Measurements from ENCODE around the gene STPG1. TPM values are rescaled to one million over a fixed set of nuclear protein-coding genes. Genes with fewer than 3 reads are reported as not detected.

STPG1 gene
- total RNA-seq, 1 donor from 2014 or later = 9.2 TPM

GRCh38 chr1:24425922-24426321 is 12.3 kb upstream of the STPG1 start:
- no peaks in the 10 kb centered on the region for H3K4me1 ChIP-seq (ENCODE audit: insufficient read depth, low read length)
- H2AFZ ChIP-seq (ENCODE audit: low read depth, low read length) = no peak overlapping the region
- peaks cover 26% of the 10 kb centered on the region for H3K36me3 Mint-ChIP-seq (ENCODE audit: low read depth, unreplicated experiment)
- TF ChIP-seq, protein P1, sequence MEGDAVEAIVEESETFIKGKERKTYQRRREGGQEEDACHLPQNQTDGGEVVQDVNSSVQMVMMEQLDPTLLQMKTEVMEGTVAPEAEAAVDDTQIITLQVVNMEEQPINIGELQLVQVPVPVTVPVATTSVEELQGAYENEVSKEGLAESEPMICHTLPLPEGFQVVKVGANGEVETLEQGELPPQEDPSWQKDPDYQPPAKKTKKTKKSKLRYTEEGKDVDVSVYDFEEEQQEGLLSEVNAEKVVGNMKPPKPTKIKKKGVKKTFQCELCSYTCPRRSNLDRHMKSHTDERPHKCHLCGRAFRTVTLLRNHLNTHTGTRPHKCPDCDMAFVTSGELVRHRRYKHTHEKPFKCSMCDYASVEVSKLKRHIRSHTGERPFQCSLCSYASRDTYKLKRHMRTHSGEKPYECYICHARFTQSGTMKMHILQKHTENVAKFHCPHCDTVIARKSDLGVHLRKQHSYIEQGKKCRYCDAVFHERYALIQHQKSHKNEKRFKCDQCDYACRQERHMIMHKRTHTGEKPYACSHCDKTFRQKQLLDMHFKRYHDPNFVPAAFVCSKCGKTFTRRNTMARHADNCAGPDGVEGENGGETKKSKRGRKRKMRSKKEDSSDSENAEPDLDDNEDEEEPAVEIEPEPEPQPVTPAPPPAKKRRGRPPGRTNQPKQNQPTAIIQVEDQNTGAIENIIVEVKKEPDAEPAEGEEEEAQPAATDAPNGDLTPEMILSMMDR (IDR thresholded peaks at IDR 0.05; ENCODE audit: insufficient read depth, low read depth, low read length) = no peak
- no peak for TF ChIP-seq EZH2 (IDR thresholded peaks at IDR 0.05; ENCODE audit: insufficient read depth, low read length)
- no peaks in the 10 kb centered on the region for H3K27me3 ChIP-seq (ENCODE audit: insufficient read depth, low read length)
- H3K79me2 ChIP-seq (ENCODE audit: insufficient read depth, low read length) = no peaks in the 10 kb centered on the region
- H3K9me3 Mint-ChIP-seq (ENCODE audit: unreplicated experiment) = no peaks in the 10 kb centered on the region
- no peak overlapping the region for H3K4me2 ChIP-seq (ENCODE audit: low read length)
- peaks cover 9% of the 10 kb centered on the region for H3K4me1 Mint-ChIP-seq (ENCODE audit: low read depth, unreplicated experiment)
- no peaks in the 10 kb centered on the region for H4K20me1 ChIP-seq (ENCODE audit: insufficient read depth, low read length)
- FAIRE-seq = no peak
- H3K27ac ChIP-seq (ENCODE audit: low read depth, low read length) = no peak overlapping the region
- H3K4me3 ChIP-seq (ENCODE audit: insufficient read depth, low read depth, low read length) = no peak overlapping the region
- no peak for DNase-seq (ENCODE audit: low read depth)
- H3K27ac Mint-ChIP-seq (ENCODE audit: unreplicated experiment) = no peak overlapping the region
- peaks cover 6% of the 10 kb centered on the region for H3K36me3 ChIP-seq (ENCODE audit: insufficient read depth, low read length)
- H3K27me3 Mint-ChIP-seq (ENCODE audit: low read depth, unreplicated experiment) = no peaks in the 10 kb centered on the region
- no peak overlapping the region for H3K4me3 Mint-ChIP-seq (ENCODE audit: unreplicated experiment)
- H3K9me3 ChIP-seq (ENCODE audit: insufficient read depth, low read depth, low read length) = no peaks in the 10 kb centered on the region
- H3K9ac ChIP-seq (ENCODE audit: low read length) = no peak overlapping the region

- TF ChIP-seq, protein P1 (IDR thresholded peaks at IDR 0.05; ENCODE audit: insufficient read depth, low read depth, low read length) = no peak
- TF ChIP-seq EZH2 (IDR thresholded peaks at IDR 0.05; ENCODE audit: insufficient read depth, low read length) = no peak
- H4K20me1 ChIP-seq (ENCODE audit: insufficient read depth, low read length) = no peaks in the 10 kb centered on the region
- Mint-ChIP-seq H3K27ac (ENCODE audit: unreplicated experiment) (no peak overlapping the region), H3K27me3 (ENCODE audit: low read depth, unreplicated experiment) (no peaks in the 10 kb centered on the region), H3K4me1 (ENCODE audit: low read depth, unreplicated experiment) (peaks cover 9% of the 10 kb centered on the region), H3K9me3 (ENCODE audit: unreplicated experiment) (no peaks in the 10 kb centered on the region), H3K4me3 (ENCODE audit: unreplicated experiment) (no peak overlapping the region), H3K36me3 (ENCODE audit: low read depth, unreplicated experiment) (peaks cover 26% of the 10 kb centered on the region)
- no peak overlapping the region for H3K27ac ChIP-seq (ENCODE audit: low read depth, low read length)
- peaks cover 6% of the 10 kb centered on the region for H3K36me3 ChIP-seq (ENCODE audit: insufficient read depth, low read length)
- H3K4me3 ChIP-seq (ENCODE audit: insufficient read depth, low read depth, low read length) = no peak overlapping the region
- no peak for DNase-seq (ENCODE audit: low read depth)
- H3K4me2 ChIP-seq (ENCODE audit: low read length) = no peak overlapping the region
- no peaks in the 10 kb centered on the region for H3K27me3 ChIP-seq (ENCODE audit: insufficient read depth, low read length)
- no peaks in the 10 kb centered on the region for H3K4me1 ChIP-seq (ENCODE audit: insufficient read depth, low read length)
- FAIRE-seq = no peak
- no peaks in the 10 kb centered on the region for H3K9me3 ChIP-seq (ENCODE audit: insufficient read depth, low read depth, low read length)
- H3K9ac ChIP-seq (ENCODE audit: low read length) = no peak overlapping the region
- no peaks in the 10 kb centered on the region for H3K79me2 ChIP-seq (ENCODE audit: insufficient read depth, low read length)
- H2AFZ ChIP-seq (ENCODE audit: low read depth, low read length) = no peak overlapping the region
These were observed 11.9 kb upstream of the STPG1 start for GRCh38 chr1:24425441-24425840.

GRCh38 chr1:24424990-24425389 is 11.4 kb upstream of the STPG1 start:
- Histone ChIP-seq H3K27ac (ENCODE audit: low read depth, low read length) (no peak overlapping the region), H3K79me2 (ENCODE audit: insufficient read depth, low read length) (no peaks in the 10 kb centered on the region), H3K4me2 (ENCODE audit: low read length) (no peak overlapping the region), H3K36me3 (ENCODE audit: insufficient read depth, low read length) (peaks cover 6% of the 10 kb centered on the region), H3K9me3 (ENCODE audit: insufficient read depth, low read depth, low read length) (no peaks in the 10 kb centered on the region), H2AFZ (ENCODE audit: low read depth, low read length) (no peak overlapping the region), H3K4me3 (ENCODE audit: insufficient read depth, low read depth, low read length) (no peak overlapping the region), H3K27me3 (ENCODE audit: insufficient read depth, low read length) (no peaks in the 10 kb centered on the region), H4K20me1 (ENCODE audit: insufficient read depth, low read length) (no peaks in the 10 kb centered on the region), H3K4me1 (ENCODE audit: insufficient read depth, low read length) (no peaks in the 10 kb centered on the region), H3K9ac (ENCODE audit: low read length) (no peak overlapping the region)
- peaks cover 9% of the 10 kb centered on the region for H3K4me1 Mint-ChIP-seq (ENCODE audit: low read depth, unreplicated experiment)
- TF ChIP-seq, protein P1 (IDR thresholded peaks at IDR 0.05; ENCODE audit: insufficient read depth, low read depth, low read length) = no peak
- TF ChIP-seq EZH2 (IDR thresholded peaks at IDR 0.05; ENCODE audit: insufficient read depth, low read length) = no peak
- no peaks in the 10 kb centered on the region for H3K27me3 Mint-ChIP-seq (ENCODE audit: low read depth, unreplicated experiment)
- DNase-seq (ENCODE audit: low read depth) (no peak), FAIRE-seq (no peak)
- H3K27ac Mint-ChIP-seq (ENCODE audit: unreplicated experiment) = no peak overlapping the region
- peaks cover 27% of the 10 kb centered on the region for H3K36me3 Mint-ChIP-seq (ENCODE audit: low read depth, unreplicated experiment)
- H3K9me3 Mint-ChIP-seq (ENCODE audit: unreplicated experiment) = no peaks in the 10 kb centered on the region
- no peak overlapping the region for H3K4me3 Mint-ChIP-seq (ENCODE audit: unreplicated experiment)

All from astrocyte (in vitro differentiated cells and primary cell).